HCT116 (cell line): ENCODE results near the gene INPPL1. TPM values are rescaled to one million over a fixed set of nuclear protein-coding genes. Genes with fewer than 3 reads are reported as not detected.

ENCODE experiments used
- ATAC-seq: fragments of 200-7000 bp; cut with Tn5 transposase; 2 replicates; pipeline ENCODE4 v1.9.1; 2020; ENCODE audit warnings: mild to moderate bottlenecking, moderate library complexity
- BruUV-seq: library from RNA; stranded (reverse); fragments of 400-500 nt; replicated peaks from 2 replicates; lab custom pipeline; 2021; lab: Mats Ljungman, UMichigan
- CTCF ChIA-PET: fragments of 300-600 bp; sonication (Branson Sonifier 250); formaldehyde crosslinking; loops from one replicate; lab custom pipeline; 2021; ENCODE audit warnings: antibody characterized with exemption; lab: Charles Lee
- POLR2A ChIA-PET: fragments of 300-600, 350-600 bp; sonication (Branson Sonifier 250); formaldehyde crosslinking; loops from one replicate; lab custom pipeline; 2021; ENCODE audit warnings: antibody characterized with exemption; lab: Charles Lee
- RAD21 ChIA-PET, 2 experiments: fragments of 300-600 bp; sonication (Branson Sonifier 250); formaldehyde crosslinking; loops; one replicate each; lab custom pipeline; 2023; ENCODE audit warnings: low total read pairs in 2 of 2; ENCODE audit not compliant: uncharacterized antibody in 2 of 2, unreplicated experiment in 2 of 2, low non-redundant PET in 1 of 2; lab: Charles Lee
- DNase-seq: peaks from one replicate; pipeline ENCODE4 v3.0.0-alpha.2; 2010; ENCODE audit warnings: low read depth, low spot score
- H2AFZ ChIP-seq: fragments of 200-600 bp; shearing (Covaris generic), sonication (generic); 2 replicates; pipeline ENCODE4 v1.6.1; 2017; ENCODE audit warnings: low read depth, mixed run types, mixed read lengths, antibody characterized with exemption, low read length; ENCODE audit not compliant: poor library complexity, severe bottlenecking
- H3K27ac ChIP-seq: 2 replicates; pipeline ENCODE4 v1.5.1; 2012; ENCODE audit warnings: low read depth, low read length
- H3K27me3 ChIP-seq: fragments of 200-600 bp; sonication (generic); 2 replicates; pipeline ENCODE4 v1.6.1; 2016; ENCODE audit warnings: mixed run types, low read length, mixed read lengths; ENCODE audit not compliant: insufficient read depth
- H3K36me3 ChIP-seq, 2 experiments: fragments of 200-500 bp in 1 of 2; fragments of 200-600 bp in 1 of 2; sonication (Bioruptor generic) in 1 of 2; sonication (generic) in 1 of 2; 2 replicates each; pipeline versions ENCODE4 v1.5.1 to v1.6.1; 2014 to 2016; ENCODE audit warnings: low read length in 2 of 2, inconsistent platforms in 1 of 2, mixed read lengths in 1 of 2, mixed run types in 1 of 2; ENCODE audit not compliant: insufficient read depth in 2 of 2, control insufficient read depth in 1 of 2
- H3K4me1 ChIP-seq, 2 experiments: fragments of 200-600 bp in 1 of 2; sonication (generic) in 1 of 2; 2 replicates each; pipeline versions ENCODE4 v1.5.1 to v1.6.1; 2012 to 2017; ENCODE audit warnings: low read length in 2 of 2, inconsistent platforms in 1 of 2, mild to moderate bottlenecking in 1 of 2, mixed read lengths in 1 of 2, mixed run types in 1 of 2, moderate library complexity in 1 of 2; ENCODE audit not compliant: insufficient read depth in 2 of 2, control insufficient read depth in 1 of 2
- H3K4me2 ChIP-seq: fragments of 200-600 bp; sonication (generic); 2 replicates; pipeline ENCODE4 v1.6.1; 2017; ENCODE audit warnings: mixed run types, low read length, mixed read lengths
- H3K4me3 ChIP-seq, 2 experiments: fragments of 200-600 bp in 1 of 2; sonication (generic) in 1 of 2; replicated peaks in 1 of 2; 2 replicates each; pipeline ENCODE4 v1.5.1; 2011 to 2016; ENCODE audit warnings: low read length in 2 of 2, control low read depth in 1 of 2, low read depth in 1 of 2, mild to moderate bottlenecking in 1 of 2, mixed read lengths in 1 of 2, mixed run types in 1 of 2
- H3K79me2 ChIP-seq: fragments of 200-600 bp; sonication (generic); 2 replicates; pipeline ENCODE4 v1.6.1; 2017; ENCODE audit warnings: mild to moderate bottlenecking, mixed run types, low read length, moderate library complexity, mixed read lengths; ENCODE audit not compliant: insufficient read depth
- H3K9ac ChIP-seq: fragments of 200-600 bp; sonication (generic); 2 replicates; pipeline ENCODE4 v1.6.1; 2016; ENCODE audit warnings: low read length, mixed read lengths
- H3K9me2 ChIP-seq: fragments of 200-600 bp; sonication (generic), shearing (Covaris generic); 2 replicates; pipeline ENCODE4 v1.6.1; 2017; ENCODE audit warnings: mixed run types, mild to moderate bottlenecking, moderate library complexity; ENCODE audit not compliant: insufficient read depth
- H3K9me3 ChIP-seq, 2 experiments: fragments of 200-500 bp in 1 of 2; fragments of 200-600 bp in 1 of 2; sonication (Bioruptor generic) in 1 of 2; sonication (generic) in 1 of 2; 2 replicates each; pipeline ENCODE4 v1.6.1; 2014 to 2017; ENCODE audit warnings: low read length in 2 of 2, mixed read lengths in 2 of 2, inconsistent platforms in 1 of 2, low read depth in 1 of 2, mild to moderate bottlenecking in 1 of 2, mixed run types in 1 of 2, moderate library complexity in 1 of 2; ENCODE audit not compliant: control insufficient read depth in 1 of 2, insufficient read depth in 1 of 2
- H4K20me1 ChIP-seq: fragments of 200-600 bp; sonication (generic), shearing (Covaris generic); 2 replicates; pipeline ENCODE4 v1.6.1; 2017; ENCODE audit warnings: mixed run types, mild to moderate bottlenecking, moderate library complexity; ENCODE audit not compliant: insufficient read depth
- CBX3 ChIP-seq: IDR thresholded peaks from 2 replicates; pipeline ENCODE4 v1.6.1; 2012; ENCODE audit warnings: low read depth
- EGR1 ChIP-seq: IDR thresholded peaks from 2 replicates; pipeline ENCODE4 v1.6.1; 2012; ENCODE audit warnings: low read depth
- EZH2 ChIP-seq: fragments of 200-600 bp; sonication (generic); IDR thresholded peaks from 2 replicates; pipeline ENCODE4 v1.6.1; 2017; ENCODE audit warnings: antibody characterized with exemption, mixed run types
- EZH2phosphoT487 ChIP-seq: fragments of 200-600 bp; IDR thresholded peaks from 2 replicates; pipeline ENCODE4 v1.6.1; 2018; ENCODE audit warnings: antibody characterized with exemption, borderline replicate concordance
- POLR2A ChIP-seq: IDR thresholded peaks from 2 replicates; pipeline ENCODE4 v1.7.0; 2011; ENCODE audit warnings: borderline replicate concordance; ENCODE audit not compliant: insufficient read depth, insufficient read length; ENCODE audit errors: extremely low read depth
- SP1 ChIP-seq: IDR thresholded peaks from 2 replicates; pipeline ENCODE4 v1.6.1; 2012; ENCODE audit warnings: low read depth
- SRF ChIP-seq: IDR thresholded peaks from 2 replicates; pipeline ENCODE4 v1.6.1; 2012; ENCODE audit warnings: low read depth
- TCF7L2 ChIP-seq: IDR thresholded peaks from 2 replicates; pipeline ENCODE4 v1.7.0; 2011; ENCODE audit warnings: borderline replicate concordance, inconsistent platforms; ENCODE audit not compliant: insufficient read depth, insufficient read length; ENCODE audit errors: extremely low read depth
- ZNF274 ChIP-seq: fragments of 200-500 bp; sonication (Bioruptor generic); IDR thresholded peaks from 2 replicates; pipeline ENCODE4 v1.6.1; 2014; ENCODE audit warnings: mild to moderate bottlenecking, low read depth, low read length, inconsistent platforms
- intact Hi-C: fragments of 100-400 bp; cut with micrococcal nuclease; formaldehyde crosslinking; loops from 2 replicates; pipeline ENCODE4 v1.10.0; 2022
- total RNA-seq: library from RNA; stranded (reverse); gene quantifications from one replicate; pipeline ENCODE4 v1.2.1, GENCODE V29; 2021; ENCODE audit not compliant: unreplicated experiment
- TF ChIP-seq, protein P1 (sequence below), 3 experiments: fragments of 200-600 bp in 1 of 3; sonication (generic) in 1 of 3; IDR thresholded peaks in 2 of 3; conservative IDR thresholded peaks in 1 of 3; 2 replicates each; pipeline ENCODE4 v1.5.1; 2012 to 2017; ENCODE audit warnings: low read depth in 2 of 3, low read length in 2 of 3, antibody characterized with exemption in 1 of 3, borderline replicate concordance in 1 of 3, control low read depth in 1 of 3, mild to moderate bottlenecking in 1 of 3, mixed read lengths in 1 of 3, mixed run types in 1 of 3, moderate library complexity in 1 of 3; ENCODE audit not compliant: insufficient read depth in 1 of 3
- TF ChIP-seq, protein P2 (sequence below): IDR thresholded peaks from 2 replicates; pipeline ENCODE4 v1.6.1; 2011; ENCODE audit warnings: mild to moderate bottlenecking, low read length, moderate library complexity; ENCODE audit not compliant: insufficient replicate concordance; ENCODE audit errors: extremely low read depth
- TF ChIP-seq, protein P3 (sequence below): IDR thresholded peaks from 2 replicates; pipeline ENCODE4 v1.6.1; 2012; ENCODE audit warnings: low read depth
- TF ChIP-seq, protein P4 (sequence below): IDR thresholded peaks from 2 replicates; pipeline ENCODE4 v1.6.1; 2012
- TF ChIP-seq, protein P5 (sequence below): IDR thresholded peaks from 2 replicates; pipeline ENCODE4 v1.6.1; 2012

INPPL1 gene
- total RNA-seq, 1 experiment from 2014 or later, result 132 TPM

DNA sequence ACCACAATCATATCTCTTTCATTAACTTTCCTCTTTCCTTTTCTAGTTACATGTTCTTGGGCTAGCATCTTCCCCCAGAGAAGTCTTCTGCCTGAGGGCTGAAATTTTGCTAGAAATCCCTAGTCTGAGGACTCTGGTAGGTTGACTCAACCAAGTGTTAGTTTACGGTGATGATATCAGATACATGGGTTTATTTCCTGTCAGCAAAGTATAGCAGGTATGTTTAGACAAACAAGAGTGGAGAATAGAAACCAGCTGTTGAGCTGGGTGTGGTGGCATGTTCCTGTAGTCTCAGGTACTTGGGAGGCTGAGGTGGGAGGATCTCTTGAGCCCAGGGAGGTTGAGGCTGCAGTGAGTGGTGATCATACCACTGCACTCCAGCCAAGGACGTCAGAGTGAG is 21.4 kb upstream of the INPPL1 start:
- ATAC-seq, result no peak
- ChIA-PET POLR2A (no interaction called here), CTCF (no interaction called here), RAD21 (no interaction called here)
- Histone ChIP-seq H3K27me3 (no peaks in the 10 kb centered on the region), H4K20me1 (no peaks in the 10 kb centered on the region), H3K4me2 (no peak overlapping the region), H3K4me3 (no peak overlapping the region), H3K27ac (no peak overlapping the region), H3K79me2 (no peaks in the 10 kb centered on the region), H3K4me1 (no peaks in the 10 kb centered on the region), H3K36me3 (no peaks in the 10 kb centered on the region), H2AFZ (no peak overlapping the region), H3K9ac (no peak overlapping the region), H3K9me3 (no peaks in the 10 kb centered on the region), H3K9me2 (no peaks in the 10 kb centered on the region)
- no peak for DNase-seq
- TF ChIP-seq EZH2 (no peak), POLR2A (no peak), SRF (no peak), ZNF274 (no peak), EGR1 (no peak), SP1 (no peak), EZH2phosphoT487 (no peak), CBX3 (no peak), TCF7L2 (no peak)
- TF ChIP-seq, protein P1, sequence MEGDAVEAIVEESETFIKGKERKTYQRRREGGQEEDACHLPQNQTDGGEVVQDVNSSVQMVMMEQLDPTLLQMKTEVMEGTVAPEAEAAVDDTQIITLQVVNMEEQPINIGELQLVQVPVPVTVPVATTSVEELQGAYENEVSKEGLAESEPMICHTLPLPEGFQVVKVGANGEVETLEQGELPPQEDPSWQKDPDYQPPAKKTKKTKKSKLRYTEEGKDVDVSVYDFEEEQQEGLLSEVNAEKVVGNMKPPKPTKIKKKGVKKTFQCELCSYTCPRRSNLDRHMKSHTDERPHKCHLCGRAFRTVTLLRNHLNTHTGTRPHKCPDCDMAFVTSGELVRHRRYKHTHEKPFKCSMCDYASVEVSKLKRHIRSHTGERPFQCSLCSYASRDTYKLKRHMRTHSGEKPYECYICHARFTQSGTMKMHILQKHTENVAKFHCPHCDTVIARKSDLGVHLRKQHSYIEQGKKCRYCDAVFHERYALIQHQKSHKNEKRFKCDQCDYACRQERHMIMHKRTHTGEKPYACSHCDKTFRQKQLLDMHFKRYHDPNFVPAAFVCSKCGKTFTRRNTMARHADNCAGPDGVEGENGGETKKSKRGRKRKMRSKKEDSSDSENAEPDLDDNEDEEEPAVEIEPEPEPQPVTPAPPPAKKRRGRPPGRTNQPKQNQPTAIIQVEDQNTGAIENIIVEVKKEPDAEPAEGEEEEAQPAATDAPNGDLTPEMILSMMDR (IDR thresholded peaks at IDR 0.05 in 2 of 3, conservative IDR thresholded peaks at IDR 0.05 in 1 of 3; ENCODE audit: borderline replicate concordance in 1 of 3, insufficient read depth in 1 of 3, low read depth in 2 of 3, low read length in 2 of 3), result no peak
- TF ChIP-seq, protein P2, sequence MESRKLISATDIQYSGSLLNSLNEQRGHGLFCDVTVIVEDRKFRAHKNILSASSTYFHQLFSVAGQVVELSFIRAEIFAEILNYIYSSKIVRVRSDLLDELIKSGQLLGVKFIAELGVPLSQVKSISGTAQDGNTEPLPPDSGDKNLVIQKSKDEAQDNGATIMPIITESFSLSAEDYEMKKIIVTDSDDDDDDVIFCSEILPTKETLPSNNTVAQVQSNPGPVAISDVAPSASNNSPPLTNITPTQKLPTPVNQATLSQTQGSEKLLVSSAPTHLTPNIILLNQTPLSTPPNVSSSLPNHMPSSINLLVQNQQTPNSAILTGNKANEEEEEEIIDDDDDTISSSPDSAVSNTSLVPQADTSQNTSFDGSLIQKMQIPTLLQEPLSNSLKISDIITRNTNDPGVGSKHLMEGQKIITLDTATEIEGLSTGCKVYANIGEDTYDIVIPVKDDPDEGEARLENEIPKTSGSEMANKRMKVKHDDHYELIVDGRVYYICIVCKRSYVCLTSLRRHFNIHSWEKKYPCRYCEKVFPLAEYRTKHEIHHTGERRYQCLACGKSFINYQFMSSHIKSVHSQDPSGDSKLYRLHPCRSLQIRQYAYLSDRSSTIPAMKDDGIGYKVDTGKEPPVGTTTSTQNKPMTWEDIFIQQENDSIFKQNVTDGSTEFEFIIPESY, result no peak
- TF ChIP-seq, protein P3, sequence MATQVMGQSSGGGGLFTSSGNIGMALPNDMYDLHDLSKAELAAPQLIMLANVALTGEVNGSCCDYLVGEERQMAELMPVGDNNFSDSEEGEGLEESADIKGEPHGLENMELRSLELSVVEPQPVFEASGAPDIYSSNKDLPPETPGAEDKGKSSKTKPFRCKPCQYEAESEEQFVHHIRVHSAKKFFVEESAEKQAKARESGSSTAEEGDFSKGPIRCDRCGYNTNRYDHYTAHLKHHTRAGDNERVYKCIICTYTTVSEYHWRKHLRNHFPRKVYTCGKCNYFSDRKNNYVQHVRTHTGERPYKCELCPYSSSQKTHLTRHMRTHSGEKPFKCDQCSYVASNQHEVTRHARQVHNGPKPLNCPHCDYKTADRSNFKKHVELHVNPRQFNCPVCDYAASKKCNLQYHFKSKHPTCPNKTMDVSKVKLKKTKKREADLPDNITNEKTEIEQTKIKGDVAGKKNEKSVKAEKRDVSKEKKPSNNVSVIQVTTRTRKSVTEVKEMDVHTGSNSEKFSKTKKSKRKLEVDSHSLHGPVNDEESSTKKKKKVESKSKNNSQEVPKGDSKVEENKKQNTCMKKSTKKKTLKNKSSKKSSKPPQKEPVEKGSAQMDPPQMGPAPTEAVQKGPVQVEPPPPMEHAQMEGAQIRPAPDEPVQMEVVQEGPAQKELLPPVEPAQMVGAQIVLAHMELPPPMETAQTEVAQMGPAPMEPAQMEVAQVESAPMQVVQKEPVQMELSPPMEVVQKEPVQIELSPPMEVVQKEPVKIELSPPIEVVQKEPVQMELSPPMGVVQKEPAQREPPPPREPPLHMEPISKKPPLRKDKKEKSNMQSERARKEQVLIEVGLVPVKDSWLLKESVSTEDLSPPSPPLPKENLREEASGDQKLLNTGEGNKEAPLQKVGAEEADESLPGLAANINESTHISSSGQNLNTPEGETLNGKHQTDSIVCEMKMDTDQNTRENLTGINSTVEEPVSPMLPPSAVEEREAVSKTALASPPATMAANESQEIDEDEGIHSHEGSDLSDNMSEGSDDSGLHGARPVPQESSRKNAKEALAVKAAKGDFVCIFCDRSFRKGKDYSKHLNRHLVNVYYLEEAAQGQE, result no peak
- TF ChIP-seq, protein P4, sequence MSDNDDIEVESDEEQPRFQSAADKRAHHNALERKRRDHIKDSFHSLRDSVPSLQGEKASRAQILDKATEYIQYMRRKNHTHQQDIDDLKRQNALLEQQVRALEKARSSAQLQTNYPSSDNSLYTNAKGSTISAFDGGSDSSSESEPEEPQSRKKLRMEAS, result no peak
- TF ChIP-seq, protein P5, sequence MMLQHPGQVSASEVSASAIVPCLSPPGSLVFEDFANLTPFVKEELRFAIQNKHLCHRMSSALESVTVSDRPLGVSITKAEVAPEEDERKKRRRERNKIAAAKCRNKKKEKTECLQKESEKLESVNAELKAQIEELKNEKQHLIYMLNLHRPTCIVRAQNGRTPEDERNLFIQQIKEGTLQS, result no peak
- no TSS peak for BruUV-seq
- intact Hi-C loops, result no loop called here
